ENCODE data around the gene PLXND1.

PLXND1 gene

GRCh38 chr3:129506231-129506742, 100.2 kb downstream of the PLXND1 start:
- no peak for DNase-seq (ENCODE audit: low read depth)
- TF ChIP-seq CTCF (IDR thresholded peaks at IDR 0.05; ENCODE audit: control insufficient read depth, extremely low read depth, insufficient read depth): no peak

GRCh38 chr3:129505341-129505740, 101.1 kb downstream of the PLXND1 start:
- DNase-seq (ENCODE audit: low read depth): no peak
- H3K4me3 ChIP-seq (ENCODE audit: low read depth, low read length): no peak overlapping the region
- no peak for TF ChIP-seq CTCF (IDR thresholded peaks at IDR 0.05; ENCODE audit: control insufficient read depth, extremely low read depth, insufficient read depth)

More at GRCh38 chr3:129506231-129506742, 100.2 kb downstream of the PLXND1 start:
- no peak overlapping the region for H3K4me3 ChIP-seq (ENCODE audit: low read depth, low read length)
